ENCODE results near the gene ANKRD44.
"Not testable (repeated sequence)": the region's sequence is repeated elsewhere in the genome, so short reads cannot be mapped to it uniquely, and the experiment has no call there.

The ANKRD44 gene

GRCh38 chr2:197076652-197077051 is 233.9 kb downstream of the ANKRD44 start:
- no peak overlapping the region for H3K27ac Mint-ChIP-seq
- peaks cover 5% of the 10 kb centered on the region in 2 donors for H3K4me1 Mint-ChIP-seq
- peaks cover 0 to 7% of the 10 kb centered on the region in 2 donors for H3K9me3 Mint-ChIP-seq
- H3K4me3 Mint-ChIP-seq: no peak overlapping the region
- no peak for DNase-seq
- H3K36me3 Mint-ChIP-seq: peaks cover 53 to 66% of the 10 kb centered on the region in 2 donors
- no peaks in the 10 kb centered on the region for H3K27me3 Mint-ChIP-seq
- ATAC-seq (replicated peaks): no peak

GRCh38 chr2:197075754-197076337 is 234.7 kb downstream of the ANKRD44 start:
- no peak overlapping the region for H3K4me3 Mint-ChIP-seq

GRCh38 chr2:197075281-197075680 is 235.3 kb downstream of the ANKRD44 start:
- DNase-seq: no peak
- Mint-ChIP-seq H3K27me3 (no peaks in the 10 kb centered on the region), H3K4me3 (no peak overlapping the region), H3K9me3 (peaks cover 0 to 7% of the 10 kb centered on the region in 2 donors), H3K27ac (no peak overlapping the region), H3K4me1 (peaks cover 5 to 13% of the 10 kb centered on the region in 2 donors), H3K36me3 (peaks cover 55 to 66% of the 10 kb centered on the region in 2 donors)
- no peak for ATAC-seq (replicated peaks)

More at GRCh38 chr2:197075754-197076337, 234.7 kb downstream of the ANKRD44 start:
- Mint-ChIP-seq H3K27ac (no peak overlapping the region), H3K9me3 (peaks cover 0 to 7% of the 10 kb centered on the region in 2 donors), H3K4me1 (peaks cover 5 to 13% of the 10 kb centered on the region in 2 donors), H3K36me3 (peaks cover 56 to 66% of the 10 kb centered on the region in 2 donors), H3K27me3 (no peaks in the 10 kb centered on the region)
- ATAC-seq (replicated peaks) (no peak), DNase-seq (no peak)

- peaks cover 0 to 11% of the 10 kb centered on the region in 2 donors for H3K9me3 Mint-ChIP-seq
- H3K4me1 Mint-ChIP-seq: peaks cover 5 to 13% of the 10 kb centered on the region in 2 donors
- no peak for ATAC-seq (replicated peaks)
- no peak overlapping the region for H3K4me3 Mint-ChIP-seq
- no peak for DNase-seq
- peak overlapping the region; percentile 78 for H3K27ac Mint-ChIP-seq
- peaks cover 65 to 77% of the 10 kb centered on the region in 2 donors for H3K36me3 Mint-ChIP-seq
- no peaks in the 10 kb centered on the region for H3K27me3 Mint-ChIP-seq
Observed at GRCh38 chr2:197073701-197074433, 236.7 kb downstream of the ANKRD44 start.

GRCh38 chr2:197073270-197073669 is 237.3 kb downstream of the ANKRD44 start:
- H3K27ac Mint-ChIP-seq: peak overlapping the region; percentile 68
- ATAC-seq (replicated peaks) (no peak), DNase-seq (no peak)
- peaks cover 0 to 11% of the 10 kb centered on the region in 2 donors for H3K9me3 Mint-ChIP-seq
- peaks cover 65 to 77% of the 10 kb centered on the region in 2 donors for H3K36me3 Mint-ChIP-seq
- H3K4me1 Mint-ChIP-seq: peaks cover 5 to 13% of the 10 kb centered on the region in 2 donors
- H3K4me3 Mint-ChIP-seq: no peak overlapping the region
- H3K27me3 Mint-ChIP-seq: no peaks in the 10 kb centered on the region

GRCh38 chr2:197072533-197072932 is 238.0 kb downstream of the ANKRD44 start:
- peaks cover 61 to 72% of the 10 kb centered on the region in 2 donors for H3K36me3 Mint-ChIP-seq
- ATAC-seq (replicated peaks) (no peak), DNase-seq (no peak)
- no peak overlapping the region for H3K27ac Mint-ChIP-seq
- no peaks in the 10 kb centered on the region for H3K27me3 Mint-ChIP-seq
- no peak overlapping the region for H3K4me3 Mint-ChIP-seq
- peaks cover 0 to 11% of the 10 kb centered on the region in 2 donors for H3K9me3 Mint-ChIP-seq
- peaks cover 5 to 13% of the 10 kb centered on the region in 2 donors for H3K4me1 Mint-ChIP-seq

GRCh38 chr2:197071790-197072436 is 238.7 kb downstream of the ANKRD44 start:
- DNase-seq (no peak), ATAC-seq (replicated peaks) (no peak)
- H3K9me3 Mint-ChIP-seq: peaks cover 0 to 6% of the 10 kb centered on the region in 2 donors
- H3K4me1 Mint-ChIP-seq: peaks cover 5 to 13% of the 10 kb centered on the region in 2 donors
- H3K27me3 Mint-ChIP-seq: no peaks in the 10 kb centered on the region
- peak overlapping the region; percentile 42 for H3K27ac Mint-ChIP-seq
- peaks cover 58 to 70% of the 10 kb centered on the region in 2 donors for H3K36me3 Mint-ChIP-seq
- no peak overlapping the region for H3K4me3 Mint-ChIP-seq

GRCh38 chr2:197071213-197071612 is 239.4 kb downstream of the ANKRD44 start:
- Mint-ChIP-seq H3K4me3 (no peak overlapping the region), H3K36me3 (peaks cover 54 to 70% of the 10 kb centered on the region in 2 donors), H3K27ac (peak overlapping the region; percentile 53), H3K4me1 (peaks cover 5 to 13% of the 10 kb centered on the region in 2 donors), H3K27me3 (no peaks in the 10 kb centered on the region), H3K9me3 (peaks cover 0 to 3% of the 10 kb centered on the region in 2 donors)
- ATAC-seq (replicated peaks) (no peak), DNase-seq (no peak)

GRCh38 chr2:197069958-197070357 is 240.6 kb downstream of the ANKRD44 start:
- peaks cover 61 to 76% of the 10 kb centered on the region in 2 donors for H3K36me3 Mint-ChIP-seq
- peaks cover 7 to 13% of the 10 kb centered on the region in 2 donors for H3K4me1 Mint-ChIP-seq
- ATAC-seq (replicated peaks): no peak
- no peaks in the 10 kb centered on the region for H3K27me3 Mint-ChIP-seq
- peaks cover 0 to 3% of the 10 kb centered on the region in 2 donors for H3K9me3 Mint-ChIP-seq
- H3K27ac Mint-ChIP-seq: no peak overlapping the region
- H3K4me3 Mint-ChIP-seq: peak overlapping the region in 1 of 2 donors; percentile 3
- DNase-seq: no peak

GRCh38 chr2:197062574-197062973 is 248.0 kb downstream of the ANKRD44 start:
- ATAC-seq (replicated peaks); H3K27me3 Mint-ChIP-seq; H3K4me1 Mint-ChIP-seq; DNase-seq; H3K4me3 Mint-ChIP-seq; H3K9me3 Mint-ChIP-seq; H3K27ac Mint-ChIP-seq: not testable (repeated sequence)
- H3K36me3 Mint-ChIP-seq: peaks cover 52 to 65% of the 10 kb centered on the region in 2 donors

- DNase-seq (no peak), ATAC-seq (replicated peaks) (no peak)
- no peaks in the 10 kb centered on the region for H3K27me3 Mint-ChIP-seq
- peaks cover 5 to 9% of the 10 kb centered on the region in 2 donors for H3K9me3 Mint-ChIP-seq
- H3K27ac Mint-ChIP-seq: no peak overlapping the region
- H3K4me1 Mint-ChIP-seq: peaks cover 0 to 4% of the 10 kb centered on the region in 2 donors
- peaks cover 49 to 65% of the 10 kb centered on the region in 2 donors for H3K36me3 Mint-ChIP-seq
- no peak overlapping the region for H3K4me3 Mint-ChIP-seq
Observed at GRCh38 chr2:197059477-197059876, 251.1 kb downstream of the ANKRD44 start.

- no peaks in the 10 kb centered on the region for H3K27me3 Mint-ChIP-seq
- H3K27ac Mint-ChIP-seq: no peak overlapping the region
- H3K36me3 Mint-ChIP-seq: peaks cover 46 to 65% of the 10 kb centered on the region in 2 donors
- no peak overlapping the region for H3K4me3 Mint-ChIP-seq
- H3K4me1 Mint-ChIP-seq: peaks cover 0 to 3% of the 10 kb centered on the region in 2 donors
- DNase-seq (no peak), ATAC-seq (replicated peaks) (no peak)
- H3K9me3 Mint-ChIP-seq: peaks cover 5 to 9% of the 10 kb centered on the region in 2 donors
Observed at GRCh38 chr2:197058777-197059300, 251.7 kb downstream of the ANKRD44 start.

- H3K36me3 Mint-ChIP-seq: peaks cover 44 to 64% of the 10 kb centered on the region in 2 donors
- DNase-seq (no peak), ATAC-seq (replicated peaks) (no peak)
- no peak overlapping the region for H3K27ac Mint-ChIP-seq
- peaks cover 0 to 3% of the 10 kb centered on the region in 2 donors for H3K4me1 Mint-ChIP-seq
- H3K4me3 Mint-ChIP-seq: no peak overlapping the region
- H3K27me3 Mint-ChIP-seq: no peaks in the 10 kb centered on the region
- H3K9me3 Mint-ChIP-seq: peaks cover 5 to 9% of the 10 kb centered on the region in 2 donors
Observed at GRCh38 chr2:197057959-197058358, 252.6 kb downstream of the ANKRD44 start.

- H3K4me1 Mint-ChIP-seq: no peaks in the 10 kb centered on the region
- H3K27me3 Mint-ChIP-seq: no peaks in the 10 kb centered on the region
- no peak overlapping the region for H3K27ac Mint-ChIP-seq
- DNase-seq (no peak), ATAC-seq (replicated peaks) (no peak)
- peaks cover 51 to 72% of the 10 kb centered on the region in 2 donors for H3K36me3 Mint-ChIP-seq
- H3K4me3 Mint-ChIP-seq: no peak overlapping the region
- peaks cover 5 to 9% of the 10 kb centered on the region in 2 donors for H3K9me3 Mint-ChIP-seq
Observed at GRCh38 chr2:197055045-197055444, 255.5 kb downstream of the ANKRD44 start.

All from stimulated activated naive B cell treated with anti-CD40 and anti-IgM and Interleukin-4, amounts not matched to agents 10 μg/mL and 1 μg/mL and 100 μg/mL, for 72 hours (primary cell).